Right lobe of liver (tissue), 4 donors: ENCODE data around the gene ZNF253.

Experiments used
- CTCF ChIP-seq, 4 donors: fragments of 200-600 bp in 3 of 4; fragments of 450-650 bp in 1 of 4; IDR thresholded peaks; one replicate each; pipeline versions ENCODE4 v1.5.1 to v1.8.0; 2016 to 2022; ENCODE audit warnings: antibody characterized with exemption in 4 of 4, mild to moderate bottlenecking in 2 of 4
- POLR2A ChIP-seq: fragments of 450-650 bp; IDR thresholded peaks from one replicate; pipeline ENCODE4 v1.6.1; 2017; ENCODE audit warnings: antibody characterized with exemption, mild to moderate bottlenecking
- donor health status: DM: no; HTN: no; CAD: no.
- donor health status: DM: no; HTN: no; CAD: no.
- donor health status: DM: no; HTN: yes; CAD: no.

GRCh38 chr19:19866611-19867248, 1.0 kb downstream of the ZNF253 start:
- no peak for TF ChIP-seq CTCF (IDR thresholded peaks at IDR 0.05)
- no peak for TF ChIP-seq POLR2A
